Effector CD8-positive, alpha-beta T cell (primary cell): ENCODE data around the gene YBX2.
"Not testable (repeated sequence)": the region's sequence is repeated elsewhere in the genome, so short reads cannot be mapped to it uniquely, and the experiment has no call there.

ENCODE experiments used
- DNase-seq: peaks from one replicate; lab custom pipeline; 2025; lab: John Stamatoyannopoulos, UW

The YBX2 gene

GRCh38 chr17:7246779-7247178 lies 47.7 kb downstream of the YBX2 start:
- no peak for DNase-seq

- not testable (repeated sequence) for DNase-seq
Observed at GRCh38 chr17:7243838-7244237, 50.6 kb downstream of the YBX2 start.

DNA sequence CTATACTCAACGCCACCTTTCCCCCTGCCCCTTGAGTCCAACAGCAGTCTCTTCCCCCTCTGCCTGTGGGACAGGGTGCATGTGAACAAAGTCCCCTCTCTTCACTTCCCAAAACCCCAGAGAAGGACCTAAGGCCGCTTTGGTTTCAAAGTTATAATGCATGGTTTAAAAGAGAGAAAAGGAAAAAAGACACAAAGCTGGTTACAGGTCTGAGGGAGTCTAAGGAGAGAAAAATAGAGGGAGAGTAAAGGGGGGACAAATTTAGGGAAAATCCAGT lies 51.0 kb downstream of the YBX2 start:
- no peak for DNase-seq

DNA sequence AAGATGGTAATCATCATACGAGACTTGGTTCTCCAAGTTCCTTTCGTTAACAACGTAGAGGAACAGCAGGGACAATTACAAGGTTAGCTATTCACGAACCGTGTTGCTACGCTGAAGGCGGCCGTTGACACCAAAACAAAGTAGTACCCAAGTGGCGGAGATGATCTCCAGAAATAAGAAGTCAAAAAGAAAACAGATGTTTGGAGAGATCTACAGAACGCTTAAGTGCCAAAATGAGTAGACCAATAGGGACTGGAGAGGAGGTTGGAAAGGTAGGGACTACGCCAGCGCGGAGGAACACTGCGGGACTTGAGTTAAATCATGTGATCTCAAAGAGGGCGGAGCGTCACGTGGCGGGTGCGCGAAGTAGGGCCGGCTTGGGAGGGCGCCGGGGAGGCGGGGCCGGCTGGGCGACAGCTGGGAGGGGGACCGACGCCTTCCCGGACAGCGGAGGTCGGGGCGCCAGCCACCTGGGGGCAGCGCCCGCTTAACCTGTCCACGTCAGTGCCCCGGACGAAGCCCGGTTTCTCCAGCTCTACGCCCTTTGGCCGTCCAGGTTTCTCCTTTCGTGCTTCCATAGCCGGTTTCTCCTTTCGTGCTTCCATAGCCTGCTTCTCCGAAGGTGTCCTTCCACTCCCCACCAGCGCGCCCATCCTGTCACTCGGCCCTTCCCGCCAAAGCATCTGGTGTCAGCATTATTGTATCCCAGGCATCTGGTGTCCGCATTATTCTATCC lies 51.6 kb downstream of the YBX2 start:
- peak; percentile 93 for DNase-seq

DNA sequence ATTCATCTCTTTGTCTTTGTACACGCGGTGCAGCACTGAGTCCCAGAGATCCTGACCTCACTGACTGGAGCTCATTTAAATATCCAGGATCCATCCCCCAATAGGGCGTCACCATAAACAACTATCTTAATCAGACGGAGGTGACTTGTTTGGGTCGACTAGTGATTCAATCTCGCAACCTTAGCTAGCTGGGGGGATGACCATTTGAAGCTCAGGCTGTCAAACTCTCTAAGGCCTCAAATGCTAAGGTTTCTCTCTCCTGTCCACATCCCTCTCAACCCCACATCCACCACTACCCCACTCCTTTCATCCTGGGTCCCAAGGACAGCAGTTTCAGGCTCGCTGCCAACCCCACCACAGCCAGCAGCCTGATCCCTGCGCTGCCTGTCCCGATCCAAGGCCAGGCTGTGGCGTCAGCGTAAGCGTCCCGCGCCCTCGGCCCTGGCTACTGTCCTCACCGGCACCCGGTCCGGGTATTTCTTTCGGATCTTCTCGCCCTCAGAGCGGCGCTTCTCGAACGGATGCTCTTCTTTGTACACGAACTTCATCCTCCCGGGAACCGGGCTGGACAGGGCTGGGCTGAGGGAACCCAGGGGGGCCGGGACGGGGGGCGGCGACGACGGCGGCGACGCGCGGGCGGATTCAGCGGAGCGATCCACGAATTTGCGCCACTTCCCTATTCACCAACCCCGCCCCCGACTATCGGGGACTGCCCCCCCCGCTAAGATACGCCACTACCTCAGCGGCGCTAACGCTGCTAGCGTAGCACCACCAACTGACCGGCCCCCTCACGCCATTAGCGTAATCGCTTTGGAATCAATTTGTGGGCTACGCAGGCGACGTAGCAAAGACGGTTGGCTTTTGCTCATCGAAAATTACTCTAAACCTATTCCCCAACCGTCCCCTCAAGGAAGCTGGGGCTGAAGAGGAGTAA lies 52.4 kb downstream of the YBX2 start, which contains the start of gene GABARAP:
GABARAP (minus strand) TSS at position 667 of the 934 bp plus-strand sequence; CDS start at position 548, 119 bp downstream.
- peak; percentile 88 for DNase-seq

DNA sequence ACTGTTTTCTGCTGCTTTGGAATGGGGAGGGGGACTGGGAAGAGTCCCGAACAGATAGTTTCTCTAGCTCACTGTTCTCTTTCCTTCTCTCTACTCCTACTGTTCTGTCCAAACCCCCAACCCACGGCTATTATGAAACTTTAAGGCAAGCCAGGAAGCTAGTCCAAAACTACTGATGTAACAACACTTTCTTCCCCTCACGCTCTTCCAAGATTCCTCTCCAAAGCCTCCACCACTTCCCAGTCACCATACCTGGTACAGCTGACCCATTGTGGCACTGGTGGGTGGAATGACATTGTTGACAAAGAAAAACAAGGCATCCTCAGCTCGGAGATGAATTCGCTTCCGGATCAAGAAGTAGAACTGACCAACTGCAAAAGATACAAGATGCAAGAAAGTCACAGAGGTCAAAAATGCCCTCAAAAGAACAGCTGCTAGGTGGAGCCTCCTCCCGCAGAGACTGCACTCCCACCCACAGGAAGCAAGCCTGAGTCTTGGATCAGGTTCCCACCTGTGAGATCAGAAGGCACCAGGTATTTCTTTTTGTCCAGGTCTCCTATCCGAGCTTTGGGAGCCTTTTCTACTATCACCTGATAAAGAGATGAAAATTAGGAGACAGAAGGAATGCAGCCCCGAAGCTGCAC lies 53.2 kb downstream of the YBX2 start:
- no peak for DNase-seq

DNA sequence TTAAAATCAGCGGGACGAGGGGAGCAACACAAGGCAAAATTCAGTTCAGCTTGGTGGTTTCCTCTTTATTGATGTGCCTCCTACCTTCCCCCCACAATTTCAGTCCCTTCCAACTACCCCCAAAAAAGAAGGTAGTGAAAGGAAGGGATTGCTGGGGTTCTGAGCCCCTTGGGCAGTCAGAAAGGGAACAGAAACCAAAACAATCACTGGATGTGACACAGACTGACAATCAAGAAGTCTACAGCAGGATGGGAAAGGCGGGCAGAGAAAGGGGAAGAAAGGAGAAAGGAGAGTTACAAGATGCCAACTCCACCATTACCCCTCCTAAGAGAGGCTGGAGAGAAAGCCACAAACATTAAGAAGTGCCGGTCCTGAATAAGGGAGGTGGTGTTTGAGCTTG lies 54.1 kb downstream of the YBX2 start:
- no peak for DNase-seq

- peak; percentile 93 for DNase-seq
Observed at GRCh38 chr17:7239091-7240027, 55.1 kb downstream of the YBX2 start, which contains the start of gene PHF23. TSS of gene PHF23 (minus strand) at chr17:7239457. CDS start at chr17:7239279, 178 bp downstream.

DNA sequence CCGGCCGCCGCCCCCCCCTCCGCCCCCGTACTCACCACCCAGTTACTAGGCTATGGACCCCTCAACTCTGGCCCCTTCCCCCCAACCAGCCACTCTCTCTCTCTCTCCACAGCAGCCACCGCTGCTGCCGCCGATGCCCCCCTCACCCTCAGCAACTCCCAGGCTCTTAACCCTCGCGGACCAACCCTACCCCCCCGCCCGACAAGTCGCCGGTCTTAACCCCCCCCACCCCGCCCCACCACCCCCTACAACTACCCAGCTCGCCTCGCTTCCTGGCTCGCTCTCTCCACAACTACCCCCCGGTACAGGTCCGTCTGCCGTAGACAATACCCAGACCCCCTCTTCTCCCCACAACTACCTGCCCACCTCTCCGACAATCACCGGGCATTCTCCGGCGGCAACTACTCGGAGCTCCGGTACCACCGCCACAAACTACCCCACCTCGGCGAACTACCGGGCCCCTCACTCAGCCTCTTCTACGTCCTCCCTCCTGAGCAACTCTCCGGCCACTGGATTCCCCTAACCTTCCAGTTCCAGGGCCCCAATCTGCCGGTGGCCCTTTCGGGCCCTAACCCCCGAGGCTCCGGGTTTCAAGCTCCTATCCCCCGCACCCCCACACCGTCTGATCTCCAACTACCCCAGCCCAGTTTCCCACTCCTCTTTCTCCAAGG lies 55.9 kb downstream of the YBX2 start:
- no peak for DNase-seq
